T-cell (primary cell): ENCODE data around the gene VSTM1. TPM values are rescaled to one million over a fixed set of nuclear protein-coding genes. Genes with fewer than 3 reads are reported as not detected.

ENCODE experiments used
- ATAC-seq, 4 experiments: fragments of 200-7000 bp in 3 of 4; fragments of 150-1000 bp in 1 of 4; cut with Tn5 transposase; replicated peaks in 1 of 4; 1 replicate in 3 of 4; 2 replicates in 1 of 4; pipeline ENCODE4 v1.10.0; 2021; ENCODE audit warnings: moderate library complexity in 3 of 4, mild to moderate bottlenecking in 2 of 4, moderate number of reproducible peaks in 1 of 4
- CTCF ChIA-PET, 2 donors: fragments of 300-600 bp; sonication (Branson Sonifier 250); formaldehyde crosslinking; loops; one replicate each; lab custom pipeline; 2022; ENCODE audit warnings: antibody characterized with exemption in 2 of 2; lab: Charles Lee
- POLR2A ChIA-PET, 2 donors: fragments of 300-600 bp; sonication (Branson Sonifier 250); formaldehyde crosslinking; loops; one replicate each; lab custom pipeline; 2022; ENCODE audit warnings: antibody characterized with exemption in 2 of 2; lab: Charles Lee
- DNase-seq, 35 experiments: peaks; one replicate each; pipeline versions ENCODE4 v3.0.0 to v3.0.0-alpha.2; 2013 to 2023
- H3K27ac ChIP-seq: one replicate; pipeline ENCODE4 v1.5.1; 2013; ENCODE audit warnings: low read length
- H3K27me3 ChIP-seq, 2 experiments: replicated peaks in 1 of 2; 1 replicate in 1 of 2; 2 replicates in 1 of 2; pipeline versions ENCODE4 v1.6.1 to v1.7.0; 2013; ENCODE audit warnings: low read length in 1 of 2, mixed read lengths in 1 of 2; ENCODE audit not compliant: control insufficient read depth in 2 of 2, insufficient read depth in 2 of 2; ENCODE audit errors: extremely low read depth in 1 of 2
- H3K36me3 ChIP-seq, 2 donors: 1 replicate in 1 of 2; 2 replicates in 1 of 2; pipeline versions ENCODE4 v1.6.1 to v1.7.0; 2013; ENCODE audit warnings: low read length in 1 of 2; ENCODE audit not compliant: control insufficient read depth in 2 of 2, insufficient read depth in 1 of 2; ENCODE audit errors: extremely low read depth in 1 of 2
- H3K4me1 ChIP-seq, 2 experiments: 1 replicate in 1 of 2; 2 replicates in 1 of 2; pipeline versions ENCODE4 v1.6.1 to v1.7.0; 2013; ENCODE audit warnings: low read length in 2 of 2, mixed read lengths in 1 of 2; ENCODE audit not compliant: insufficient read depth in 2 of 2, control insufficient read depth in 1 of 2; ENCODE audit errors: extremely low read depth in 1 of 2
- H3K4me3 ChIP-seq, 2 donors: 1 replicate in 1 of 2; 2 replicates in 1 of 2; pipeline versions ENCODE4 v1.5.1 to v1.7.0; 2013; ENCODE audit warnings: mild to moderate bottlenecking in 2 of 2, low read length in 1 of 2, moderate library complexity in 1 of 2; ENCODE audit not compliant: control insufficient read depth in 1 of 2; ENCODE audit errors: extremely low read depth in 1 of 2
- H3K9me3 ChIP-seq: 2 replicates; pipeline ENCODE4 v1.7.0; 2013
- H3K27ac Mint-ChIP-seq, 2 donors: one replicate each; pipeline ENCODE4 v1.8.0; 2020 to 2021; ENCODE audit warnings: mild to moderate bottlenecking in 2 of 2, mixed read lengths in 2 of 2
- H3K27me3 Mint-ChIP-seq, 2 donors: one replicate each; pipeline ENCODE4 v1.8.0; 2021 to 2022; ENCODE audit warnings: mixed read lengths in 2 of 2
- H3K36me3 Mint-ChIP-seq: one replicate; pipeline ENCODE4 v1.8.0; 2021; ENCODE audit warnings: mixed read lengths
- H3K4me1 Mint-ChIP-seq, 3 donors: one replicate each; pipeline ENCODE4 v1.8.0; 2020 to 2022; ENCODE audit warnings: mixed read lengths in 3 of 3, mild to moderate bottlenecking in 1 of 3
- H3K4me3 Mint-ChIP-seq, 3 donors: one replicate each; pipeline ENCODE4 v1.8.0; 2020 to 2022; ENCODE audit warnings: mild to moderate bottlenecking in 3 of 3, mixed read lengths in 3 of 3, moderate library complexity in 3 of 3
- H3K9me3 Mint-ChIP-seq, 3 donors: one replicate each; pipeline ENCODE4 v1.8.0; 2020 to 2022; ENCODE audit warnings: mixed read lengths in 3 of 3
- WGBS: methylation state at CpG from one replicate; pipeline ENCODE4 v1.1.5; 2013; ENCODE audit warnings: missing lambda C conversion rate; ENCODE audit not compliant: insufficient coverage; 5-methylcytosine and 5-hydroxymethylcytosine counted together
- total RNA-seq, 35 experiments: library from RNA in 6 of 35; stranded (reverse) in 6 of 35; fragments of 120-200 nt in 1 of 35; gene quantifications; one replicate each; pipeline versions ENCODE4 v1.2.1 to v1.2.4 and lab custom pipeline; 2013 to 2026

Gene VSTM1
- total RNA-seq, 5 donors from 2014 or later (not counting 1 experiment from before 2014, with no cell fraction given), result not detected

- Histone ChIP-seq H3K27me3 (peaks cover 0 to 51% of the 10 kb centered on the region in 2 experiments), H3K9me3 (no peaks in the 10 kb centered on the region), H3K27ac (no peak overlapping the region), H3K4me3 (no peak overlapping the region), H3K36me3 (no peaks in the 10 kb centered on the region), H3K4me1 (peaks cover 0 to 7% of the 10 kb centered on the region in 2 experiments)
- no peak for DNase-seq
- peaks cover 22 to 39% of the 10 kb centered on the region in 2 donors for H3K27me3 Mint-ChIP-seq
- ChIA-PET POLR2A (no interaction called here), CTCF (interaction anchor here in 1 of 2 donors (0.6 kb wide), 2 partner anchors 36 to 180 kb away, joined by 3 to 4 read pairs; no protein-coding TSS in a partner anchor)
- no peaks in the 10 kb centered on the region for H3K36me3 Mint-ChIP-seq
- peaks cover 0 to 3% (median 2%) of the 10 kb centered on the region in 3 donors for H3K4me1 Mint-ChIP-seq
- no peak for ATAC-seq
- no CpG with 5 or more reads among the region's 3 CpGs for WGBS
- no peaks in the 10 kb centered on the region for H3K9me3 Mint-ChIP-seq
- H3K27ac Mint-ChIP-seq, result no peak overlapping the region
- no peak overlapping the region for H3K4me3 Mint-ChIP-seq
Observed at GRCh38 chr19:54023191-54023590, 40.5 kb downstream of the VSTM1 start.

- ATAC-seq (no peak), DNase-seq (no peak)
- H3K4me3 ChIP-seq, result no peak overlapping the region
- ChIA-PET POLR2A (no interaction called here), CTCF (interaction anchor here in 1 of 2 donors (0.6 kb wide), 1 partner anchor 14 kb away, joined by 3 read pairs; no protein-coding TSS in a partner anchor)
- H3K4me1 Mint-ChIP-seq, result peaks cover 0 to 3% (median 2%) of the 10 kb centered on the region in 3 donors
- 91% methylated on average over 8 of the region's 13 CpGs for WGBS
- no peaks in the 10 kb centered on the region for H3K36me3 Mint-ChIP-seq
- no peaks in the 10 kb centered on the region for H3K9me3 Mint-ChIP-seq
- H3K27ac Mint-ChIP-seq, result no peak overlapping the region
- H3K27me3 Mint-ChIP-seq, result peaks cover 29 to 44% of the 10 kb centered on the region in 2 donors
- no peaks in the 10 kb centered on the region for H3K9me3 ChIP-seq
- no peaks in the 10 kb centered on the region for H3K36me3 ChIP-seq
- H3K4me1 ChIP-seq, result peaks cover 0 to 7% of the 10 kb centered on the region in 2 experiments
- no peak overlapping the region for H3K4me3 Mint-ChIP-seq
- H3K27me3 ChIP-seq, result peaks cover 0 to 54% of the 10 kb centered on the region in 2 experiments
- no peak overlapping the region for H3K27ac ChIP-seq
Observed at GRCh38 chr19:54021932-54022331, 41.8 kb downstream of the VSTM1 start.

GRCh38 chr19:54021363-54021762 is 42.3 kb downstream of the VSTM1 start:
- Mint-ChIP-seq H3K9me3 (no peaks in the 10 kb centered on the region), H3K36me3 (no peaks in the 10 kb centered on the region), H3K27ac (no peak overlapping the region), H3K27me3 (peaks cover 29 to 42% of the 10 kb centered on the region in 2 donors), H3K4me3 (no peak overlapping the region), H3K4me1 (peaks cover 0 to 3% (median 2%) of the 10 kb centered on the region in 3 donors)
- CTCF ChIA-PET, result no interaction called here
- WGBS, result 86% methylated on average over 8 of the region's 8 CpGs
- Histone ChIP-seq H3K4me3 (no peak overlapping the region), H3K27me3 (peaks cover 0 to 54% of the 10 kb centered on the region in 2 experiments), H3K4me1 (peaks cover 0 to 7% of the 10 kb centered on the region in 2 experiments), H3K27ac (no peak overlapping the region), H3K9me3 (no peaks in the 10 kb centered on the region), H3K36me3 (no peaks in the 10 kb centered on the region)
- no peak for DNase-seq
- no peak for ATAC-seq
- POLR2A ChIA-PET, result no interaction called here

- Histone ChIP-seq H3K36me3 (no peaks in the 10 kb centered on the region), H3K27me3 (peaks cover 0 to 42% of the 10 kb centered on the region in 2 experiments), H3K27ac (no peak overlapping the region), H3K9me3 (no peaks in the 10 kb centered on the region), H3K4me3 (no peak overlapping the region), H3K4me1 (no peaks in the 10 kb centered on the region)
- Mint-ChIP-seq H3K36me3 (no peaks in the 10 kb centered on the region), H3K27me3 (peaks cover 31 to 43% of the 10 kb centered on the region in 2 donors), H3K9me3 (no peaks in the 10 kb centered on the region), H3K4me1 (no peaks in the 10 kb centered on the region), H3K4me3 (no peak overlapping the region), H3K27ac (no peak overlapping the region)
- no peak for ATAC-seq
- no peak for DNase-seq
- WGBS, result 86% methylated on average over 2 of the region's 4 CpGs
- ChIA-PET CTCF (interaction anchor here in 1 of 2 donors (0.8 kb wide), 1 partner anchor 40 kb away, joined by 3 read pairs; no protein-coding TSS in a partner anchor), POLR2A (interaction anchor here in 1 of 2 donors (0.6 kb wide), 1 partner anchor 442 kb away, joined by 4 read pairs; no protein-coding TSS in a partner anchor)
Observed at GRCh38 chr19:54017261-54017660, 46.4 kb downstream of the VSTM1 start.

- Mint-ChIP-seq H3K9me3 (no peaks in the 10 kb centered on the region), H3K4me3 (no peak overlapping the region), H3K4me1 (no peaks in the 10 kb centered on the region), H3K27ac (no peak overlapping the region), H3K27me3 (peaks cover 32 to 40% of the 10 kb centered on the region in 2 donors), H3K36me3 (no peaks in the 10 kb centered on the region)
- Histone ChIP-seq H3K4me3 (no peak overlapping the region), H3K27ac (no peak overlapping the region), H3K4me1 (no peaks in the 10 kb centered on the region), H3K27me3 (peaks cover 2 to 33% of the 10 kb centered on the region in 2 experiments), H3K36me3 (no peaks in the 10 kb centered on the region), H3K9me3 (no peaks in the 10 kb centered on the region)
- ChIA-PET CTCF (no interaction called here), POLR2A (no interaction called here)
- 52% methylated on average over 16 of the region's 19 CpGs for WGBS
- ATAC-seq (no peak), DNase-seq (no peak)
Observed at GRCh38 chr19:54014920-54015560, 48.7 kb downstream of the VSTM1 start.

- no peak for DNase-seq
- Mint-ChIP-seq H3K36me3 (no peaks in the 10 kb centered on the region), H3K27me3 (peaks cover 32 to 41% of the 10 kb centered on the region in 2 donors), H3K27ac (no peak overlapping the region), H3K4me1 (no peaks in the 10 kb centered on the region), H3K4me3 (no peak overlapping the region), H3K9me3 (no peaks in the 10 kb centered on the region)
- no peaks in the 10 kb centered on the region for H3K36me3 ChIP-seq
- 81% methylated on average over 4 of the region's 8 CpGs for WGBS
- ChIA-PET POLR2A (no interaction called here), CTCF (no interaction called here)
- H3K27ac ChIP-seq, result no peak overlapping the region
- no peak for ATAC-seq
- no peaks in the 10 kb centered on the region for H3K4me1 ChIP-seq
- H3K9me3 ChIP-seq, result no peaks in the 10 kb centered on the region
- H3K27me3 ChIP-seq, result peaks cover 2 to 37% of the 10 kb centered on the region in 2 experiments
- H3K4me3 ChIP-seq, result no peak overlapping the region
Observed at GRCh38 chr19:54013866-54014265, 49.8 kb downstream of the VSTM1 start.
